HepG2 (cell line): ENCODE measurements around the gene FAM32A. TPM values are rescaled to one million over a fixed set of nuclear protein-coding genes. Genes with fewer than 3 reads are reported as not detected.
A peak's percentile ranks its signal among the peaks of the same experiment; 100 is the strongest.

Experiments
- CCAR2 ChIP-seq: fragments of 200-400 bp; formaldehyde crosslinking; optimal IDR thresholded peaks from 2 replicates; pipeline ENCODE3; 2018; ENCODE audit warnings: low read depth, mild to moderate bottlenecking, low read length, moderate library complexity
- NFRKB ChIP-seq: fragments of 450-650 bp; IDR thresholded peaks from 2 replicates; pipeline ENCODE4 v1.6.1; 2017
- NPAS2 ChIP-seq: sonication (generic); formaldehyde crosslinking; IDR thresholded peaks from 2 replicates; pipeline ENCODE4 v1.8.0; 2022; ENCODE audit warnings: mild to moderate bottlenecking, missing genetic modification reagents, borderline replicate concordance
- PTBP1 ChIP-seq: fragments of 200-400 bp; formaldehyde crosslinking; IDR thresholded peaks from 2 replicates; pipeline ENCODE4 v1.6.1; 2018; ENCODE audit warnings: low read length, low read depth; ENCODE audit not compliant: poor library complexity, severe bottlenecking
- REL ChIP-seq: sonication (generic); formaldehyde crosslinking; conservative IDR thresholded peaks from 2 replicates; pipeline ENCODE4 v1.8.0; 2022; ENCODE audit warnings: mild to moderate bottlenecking, missing genetic modification reagents, moderate library complexity
- RFX1 ChIP-seq: fragments of 450-650 bp; IDR thresholded peaks from 2 replicates; pipeline ENCODE4 v1.6.1; 2017
- SRSF1 ChIP-seq: fragments of 200-400 bp; formaldehyde crosslinking; optimal IDR thresholded peaks from 2 replicates; pipeline ENCODE3; 2017; ENCODE audit warnings: mild to moderate bottlenecking, low read depth, low read length, moderate library complexity
- TEAD3 ChIP-seq: optimal IDR thresholded peaks from 2 replicates; pipeline ENCODE3; 2016; ENCODE audit warnings: borderline replicate concordance
- TOE1 ChIP-seq: sonication (generic); formaldehyde crosslinking; IDR thresholded peaks from 2 replicates; pipeline ENCODE4 v1.4.0; 2020; ENCODE audit warnings: mild to moderate bottlenecking, missing genetic modification reagents
- XBP1 ChIP-seq: sonication (generic); formaldehyde crosslinking; IDR thresholded peaks from 2 replicates; pipeline ENCODE4 v1.5.0; 2020; ENCODE audit warnings: missing genetic modification reagents
- YEATS4 ChIP-seq: sonication (generic); formaldehyde crosslinking; IDR thresholded peaks from 2 replicates; pipeline ENCODE4 v1.4.0; 2020; ENCODE audit warnings: missing genetic modification reagents, borderline replicate concordance
- ZNF264 ChIP-seq: sonication (generic); formaldehyde crosslinking; IDR thresholded peaks from 2 replicates; pipeline ENCODE4 v1.4.0; 2020; ENCODE audit warnings: missing genetic modification reagents
- ZNF275 ChIP-seq: sonication (generic); formaldehyde crosslinking; IDR thresholded peaks from 2 replicates; pipeline ENCODE4 v1.8.0; 2022; ENCODE audit warnings: missing genetic modification reagents, mild to moderate bottlenecking, inconsistent platforms, borderline replicate concordance
- ZNF317 ChIP-seq: sonication (generic); formaldehyde crosslinking; IDR thresholded peaks from 2 replicates; pipeline ENCODE4 v1.5.0; 2020; ENCODE audit warnings: mild to moderate bottlenecking, missing genetic modification reagents
- ZNF7 ChIP-seq: IDR thresholded peaks from 2 replicates; pipeline ENCODE4 v1.6.1; 2016; ENCODE audit warnings: missing biosample characterization, missing genetic modification reagents
- ZNF709 ChIP-seq: sonication (generic); formaldehyde crosslinking; IDR thresholded peaks from 2 replicates; pipeline ENCODE4 v1.5.0; 2020; ENCODE audit warnings: mild to moderate bottlenecking, missing genetic modification reagents
- ZSCAN25 ChIP-seq: sonication (generic); formaldehyde crosslinking; IDR thresholded peaks from 2 replicates; pipeline ENCODE4 v1.8.0; 2022; ENCODE audit warnings: mild to moderate bottlenecking, missing genetic modification reagents
- polyA plus RNA-seq, 8 experiments: library from polyadenylated mRNA; depleted of rRNA in 3 of 8; stranded (reverse) in 7 of 8; unstranded in 1 of 8; fragments of >200 nt; fragmentation: Illumina TruSeq in 4 of 8; extraction: Trizol in 4 of 8; gene quantifications; 2 replicates each; pipeline versions ENCODE4 v1.2.1 to v1.2.3, GENCODE V29; 2011 to 2016; ENCODE audit warnings: low read depth in 4 of 8, missing spikeins in 1 of 8, mixed read lengths in 1 of 8; ENCODE audit not compliant: insufficient read depth in 1 of 8
- total RNA-seq, 5 experiments: library from RNA; depleted of rRNA; stranded (reverse); fragments of >200 nt; fragmentation: Illumina TruSeq; extraction: Trizol; gene quantifications; 2 replicates each; pipeline ENCODE4 v1.2.3, GENCODE V29; 2016; ENCODE audit warnings: low read depth in 1 of 5
- TF ChIP-seq, protein P1 (sequence below): sonication (generic); formaldehyde crosslinking; IDR thresholded peaks from 2 replicates; pipeline ENCODE4 v1.9.0; 2021; ENCODE audit warnings: missing genetic modification reagents, mild to moderate bottlenecking, borderline replicate concordance
- TF ChIP-seq, protein P2 (sequence below): sonication (generic); formaldehyde crosslinking; IDR thresholded peaks from 2 replicates; pipeline ENCODE4 v1.5.1; 2020; ENCODE audit warnings: mild to moderate bottlenecking, missing genetic modification reagents
- TF ChIP-seq, protein P3 (sequence below): sonication (generic); formaldehyde crosslinking; IDR thresholded peaks from 2 replicates; pipeline ENCODE4 v1.4.0; 2020; ENCODE audit warnings: missing genetic modification reagents
- TF ChIP-seq, protein P4 (sequence below): sonication (generic); formaldehyde crosslinking; IDR thresholded peaks from 2 replicates; pipeline ENCODE4 v1.8.0; 2022; ENCODE audit warnings: missing genetic modification reagents, mild to moderate bottlenecking, moderate library complexity, borderline replicate concordance

Gene FAM32A
- total and polyA plus RNA-seq, 2 of the 13 experiments (the other 11 are each of a cell fraction or from before 2014, with no cell fraction given), result 85.8 to 86.2 TPM

GRCh38 chr19:16185123-16185767 is at the start of gene FAM32A (continued):
- TF ChIP-seq, protein P1, sequence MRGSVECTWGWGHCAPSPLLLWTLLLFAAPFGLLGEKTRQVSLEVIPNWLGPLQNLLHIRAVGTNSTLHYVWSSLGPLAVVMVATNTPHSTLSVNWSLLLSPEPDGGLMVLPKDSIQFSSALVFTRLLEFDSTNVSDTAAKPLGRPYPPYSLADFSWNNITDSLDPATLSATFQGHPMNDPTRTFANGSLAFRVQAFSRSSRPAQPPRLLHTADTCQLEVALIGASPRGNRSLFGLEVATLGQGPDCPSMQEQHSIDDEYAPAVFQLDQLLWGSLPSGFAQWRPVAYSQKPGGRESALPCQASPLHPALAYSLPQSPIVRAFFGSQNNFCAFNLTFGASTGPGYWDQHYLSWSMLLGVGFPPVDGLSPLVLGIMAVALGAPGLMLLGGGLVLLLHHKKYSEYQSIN (CRISPR knock-in tag), result no peak
- peak; percentile 26; the same call in 1 of the 2 replicates for TF ChIP-seq YEATS4 (CRISPR knock-in tag)
- TF ChIP-seq, protein P2, sequence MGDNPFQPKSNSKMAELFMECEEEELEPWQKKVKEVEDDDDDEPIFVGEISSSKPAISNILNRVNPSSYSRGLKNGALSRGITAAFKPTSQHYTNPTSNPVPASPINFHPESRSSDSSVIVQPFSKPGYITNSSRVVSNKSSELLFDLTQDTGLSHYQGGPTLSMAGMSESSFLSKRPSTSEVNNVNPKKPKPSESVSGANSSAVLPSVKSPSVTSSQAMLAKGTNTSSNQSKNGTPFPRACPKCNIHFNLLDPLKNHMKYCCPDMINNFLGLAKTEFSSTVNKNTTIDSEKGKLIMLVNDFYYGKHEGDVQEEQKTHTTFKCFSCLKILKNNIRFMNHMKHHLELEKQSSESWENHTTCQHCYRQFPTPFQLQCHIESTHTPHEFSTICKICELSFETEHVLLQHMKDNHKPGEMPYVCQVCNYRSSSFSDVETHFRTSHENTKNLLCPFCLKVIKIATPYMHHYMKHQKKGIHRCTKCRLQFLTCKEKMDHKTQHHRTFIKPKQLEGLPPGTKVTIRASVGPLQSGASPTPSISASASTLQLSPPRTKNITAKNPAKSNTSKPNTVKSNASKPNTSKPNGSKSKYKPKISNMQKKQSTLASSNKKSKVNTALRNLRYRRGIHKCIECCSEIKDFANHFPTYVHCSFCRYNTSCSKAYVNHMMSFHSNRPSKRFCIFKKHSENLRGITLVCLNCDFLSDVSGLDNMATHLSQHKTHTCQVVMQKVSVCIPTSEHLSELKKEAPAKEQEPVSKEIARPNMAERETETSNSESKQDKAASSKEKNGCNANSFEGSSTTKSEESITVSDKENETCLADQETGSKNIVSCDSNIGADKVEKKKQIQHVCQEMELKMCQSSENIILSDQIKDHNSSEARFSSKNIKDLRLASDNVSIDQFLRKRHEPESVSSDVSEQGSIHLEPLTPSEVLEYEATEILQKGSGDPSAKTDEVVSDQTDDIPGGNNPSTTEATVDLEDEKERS (CRISPR knock-in tag), result peak; percentile 83
- TF ChIP-seq CCAR2, result no peak
- no peak for TF ChIP-seq PTBP1
- TF ChIP-seq, protein P3, sequence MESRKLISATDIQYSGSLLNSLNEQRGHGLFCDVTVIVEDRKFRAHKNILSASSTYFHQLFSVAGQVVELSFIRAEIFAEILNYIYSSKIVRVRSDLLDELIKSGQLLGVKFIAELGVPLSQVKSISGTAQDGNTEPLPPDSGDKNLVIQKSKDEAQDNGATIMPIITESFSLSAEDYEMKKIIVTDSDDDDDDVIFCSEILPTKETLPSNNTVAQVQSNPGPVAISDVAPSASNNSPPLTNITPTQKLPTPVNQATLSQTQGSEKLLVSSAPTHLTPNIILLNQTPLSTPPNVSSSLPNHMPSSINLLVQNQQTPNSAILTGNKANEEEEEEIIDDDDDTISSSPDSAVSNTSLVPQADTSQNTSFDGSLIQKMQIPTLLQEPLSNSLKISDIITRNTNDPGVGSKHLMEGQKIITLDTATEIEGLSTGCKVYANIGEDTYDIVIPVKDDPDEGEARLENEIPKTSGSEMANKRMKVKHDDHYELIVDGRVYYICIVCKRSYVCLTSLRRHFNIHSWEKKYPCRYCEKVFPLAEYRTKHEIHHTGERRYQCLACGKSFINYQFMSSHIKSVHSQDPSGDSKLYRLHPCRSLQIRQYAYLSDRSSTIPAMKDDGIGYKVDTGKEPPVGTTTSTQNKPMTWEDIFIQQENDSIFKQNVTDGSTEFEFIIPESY (CRISPR knock-in tag), result no peak
- TF ChIP-seq ZNF7 (CRISPR knock-in tag), result no peak
- TF ChIP-seq SRSF1, result no peak
- TF ChIP-seq, protein P4, sequence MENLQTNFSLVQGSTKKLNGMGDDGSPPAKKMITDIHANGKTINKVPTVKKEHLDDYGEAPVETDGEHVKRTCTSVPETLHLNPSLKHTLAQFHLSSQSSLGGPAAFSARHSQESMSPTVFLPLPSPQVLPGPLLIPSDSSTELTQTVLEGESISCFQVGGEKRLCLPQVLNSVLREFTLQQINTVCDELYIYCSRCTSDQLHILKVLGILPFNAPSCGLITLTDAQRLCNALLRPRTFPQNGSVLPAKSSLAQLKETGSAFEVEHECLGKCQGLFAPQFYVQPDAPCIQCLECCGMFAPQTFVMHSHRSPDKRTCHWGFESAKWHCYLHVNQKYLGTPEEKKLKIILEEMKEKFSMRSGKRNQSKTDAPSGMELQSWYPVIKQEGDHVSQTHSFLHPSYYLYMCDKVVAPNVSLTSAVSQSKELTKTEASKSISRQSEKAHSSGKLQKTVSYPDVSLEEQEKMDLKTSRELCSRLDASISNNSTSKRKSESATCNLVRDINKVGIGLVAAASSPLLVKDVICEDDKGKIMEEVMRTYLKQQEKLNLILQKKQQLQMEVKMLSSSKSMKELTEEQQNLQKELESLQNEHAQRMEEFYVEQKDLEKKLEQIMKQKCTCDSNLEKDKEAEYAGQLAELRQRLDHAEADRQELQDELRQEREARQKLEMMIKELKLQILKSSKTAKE, result no peak
- TF ChIP-seq TEAD3 (CRISPR knock-in tag), result peak; percentile 38
- no peak for TF ChIP-seq NPAS2 (CRISPR knock-in tag)
- TF ChIP-seq TOE1, result no peak
- no peak for TF ChIP-seq ZSCAN25 (CRISPR knock-in tag)
- no peak for TF ChIP-seq RFX1
- TF ChIP-seq ZNF264, result peak; percentile 58; the same call in 1 of the 2 replicates
- no peak for TF ChIP-seq XBP1
- peak; percentile 55; the same call in 1 of the 2 replicates for TF ChIP-seq ZNF709 (CRISPR knock-in tag)
- TF ChIP-seq ZNF275, result peak; percentile 28; the same call in 1 of the 2 replicates
- no peak for TF ChIP-seq REL (CRISPR knock-in tag)
- TF ChIP-seq ZNF317 (CRISPR knock-in tag), result peak; percentile 19; the same call in 1 of the 2 replicates
- TF ChIP-seq NFRKB, result no peak
